PC-3 (cell line): ENCODE measurements around the gene STXBP5.

ENCODE experiments used
- CTCF ChIP-seq: fragments of 300-600 bp; sonication (generic); conservative IDR thresholded peaks from 2 replicates; pipeline ENCODE4 v1.5.1; 2017; ENCODE audit warnings: antibody characterized with exemption, low read depth, mild to moderate bottlenecking, low read length
- EZH2 ChIP-seq: fragments of 300-600 bp; sonication (generic); IDR thresholded peaks from one replicate; pipeline ENCODE4 v1.6.1; 2017; ENCODE audit warnings: antibody characterized with exemption, mild to moderate bottlenecking, low read length; ENCODE audit not compliant: unreplicated experiment

GRCh38 chr6:147421903-147422302, 217.7 kb downstream of the STXBP5 start:
- TF ChIP-seq CTCF (no peak), EZH2 (no peak)
